SK-N-SH (cell line): ENCODE measurements around the gene VPS33B.
A peak's percentile ranks its signal among the peaks of the same experiment; 100 is the strongest.

ENCODE experiments used
- FOSL2 ChIP-seq: IDR thresholded peaks from 2 replicates; pipeline ENCODE4 v1.4.0; 2012; ENCODE audit warnings: low read depth, mild to moderate bottlenecking, moderate library complexity, borderline replicate concordance
- JUND ChIP-seq: IDR thresholded peaks from 2 replicates; pipeline ENCODE4 v1.4.0; 2012
- MXI1 ChIP-seq: IDR thresholded peaks from 2 replicates; pipeline ENCODE4 v1.6.1; 2012; ENCODE audit warnings: mild to moderate bottlenecking, low read depth, low read length, improper control_type of control experiment
- POLR2AphosphoS5 ChIP-seq: IDR thresholded peaks from 2 replicates; pipeline ENCODE4 v1.6.1; 2012; ENCODE audit warnings: low read depth, low read length
- RFX5 ChIP-seq: IDR thresholded peaks from 2 replicates; pipeline ENCODE4 v1.6.1; 2012; ENCODE audit warnings: mild to moderate bottlenecking, improper control_type of control experiment, low read length
- RXRA ChIP-seq: IDR thresholded peaks from 2 replicates; pipeline ENCODE4 v1.4.0; 2012; ENCODE audit warnings: low read depth, mild to moderate bottlenecking, borderline replicate concordance
- TAF1 ChIP-seq: IDR thresholded peaks from 2 replicates; pipeline ENCODE4 v1.6.1; 2012; ENCODE audit warnings: low read depth, mild to moderate bottlenecking, low read length, moderate library complexity, borderline replicate concordance
- TCF12 ChIP-seq: IDR thresholded peaks from 2 replicates; pipeline ENCODE4 v1.4.0; 2012
- YY1 ChIP-seq: IDR thresholded peaks from 2 replicates; pipeline ENCODE4 v1.4.0; 2012; ENCODE audit warnings: low read depth, mild to moderate bottlenecking
- TF ChIP-seq, protein P1 (sequence below): IDR thresholded peaks from 2 replicates; pipeline ENCODE4 v1.4.0; 2012; ENCODE audit warnings: low read depth
- TF ChIP-seq, protein P2 (sequence below): fragments of 200-600 bp; sonication (generic); IDR thresholded peaks from 2 replicates; pipeline ENCODE4 v1.6.1; 2017; ENCODE audit warnings: antibody characterized with exemption, mild to moderate bottlenecking, moderate library complexity

DNA sequence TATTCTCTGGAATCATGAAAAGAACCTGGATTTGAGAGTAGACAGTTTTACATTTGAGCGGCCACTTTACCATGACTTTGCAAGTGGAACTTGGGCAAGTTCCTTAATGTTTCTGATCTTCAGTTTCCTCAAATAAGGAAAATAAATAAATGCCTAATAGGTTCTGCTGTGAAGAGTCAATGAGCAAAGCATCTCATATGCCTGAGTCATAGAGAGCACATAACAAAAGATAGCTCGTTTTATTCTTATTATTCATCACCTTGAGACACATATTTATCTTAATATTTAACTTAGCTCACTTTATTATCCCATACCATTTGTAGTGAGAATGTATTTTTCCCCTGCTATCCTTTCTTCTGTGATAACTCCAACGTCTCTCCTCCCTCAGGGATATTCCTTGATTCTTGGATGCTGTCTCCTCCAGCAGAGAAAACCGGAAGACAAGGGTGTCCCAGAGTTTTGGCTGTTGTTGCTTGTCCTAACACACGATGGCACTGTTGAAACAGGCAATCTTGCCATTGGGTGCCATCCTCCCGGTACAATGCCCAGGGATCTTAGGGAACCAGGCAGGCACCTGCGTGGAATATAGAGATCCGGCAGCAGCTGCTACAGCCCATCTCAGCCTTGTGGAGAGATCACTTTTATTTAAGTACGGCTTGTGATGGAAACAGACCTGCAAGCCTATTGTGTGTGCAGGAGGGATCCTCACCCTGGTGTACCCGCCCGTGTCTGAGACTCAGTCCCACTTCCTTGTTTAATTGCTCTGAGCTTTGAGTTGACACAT, 33.3 kb upstream of the VPS33B start:
- TF ChIP-seq, protein P1, sequence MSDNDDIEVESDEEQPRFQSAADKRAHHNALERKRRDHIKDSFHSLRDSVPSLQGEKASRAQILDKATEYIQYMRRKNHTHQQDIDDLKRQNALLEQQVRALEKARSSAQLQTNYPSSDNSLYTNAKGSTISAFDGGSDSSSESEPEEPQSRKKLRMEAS, result no peak
- TF ChIP-seq, protein P2, sequence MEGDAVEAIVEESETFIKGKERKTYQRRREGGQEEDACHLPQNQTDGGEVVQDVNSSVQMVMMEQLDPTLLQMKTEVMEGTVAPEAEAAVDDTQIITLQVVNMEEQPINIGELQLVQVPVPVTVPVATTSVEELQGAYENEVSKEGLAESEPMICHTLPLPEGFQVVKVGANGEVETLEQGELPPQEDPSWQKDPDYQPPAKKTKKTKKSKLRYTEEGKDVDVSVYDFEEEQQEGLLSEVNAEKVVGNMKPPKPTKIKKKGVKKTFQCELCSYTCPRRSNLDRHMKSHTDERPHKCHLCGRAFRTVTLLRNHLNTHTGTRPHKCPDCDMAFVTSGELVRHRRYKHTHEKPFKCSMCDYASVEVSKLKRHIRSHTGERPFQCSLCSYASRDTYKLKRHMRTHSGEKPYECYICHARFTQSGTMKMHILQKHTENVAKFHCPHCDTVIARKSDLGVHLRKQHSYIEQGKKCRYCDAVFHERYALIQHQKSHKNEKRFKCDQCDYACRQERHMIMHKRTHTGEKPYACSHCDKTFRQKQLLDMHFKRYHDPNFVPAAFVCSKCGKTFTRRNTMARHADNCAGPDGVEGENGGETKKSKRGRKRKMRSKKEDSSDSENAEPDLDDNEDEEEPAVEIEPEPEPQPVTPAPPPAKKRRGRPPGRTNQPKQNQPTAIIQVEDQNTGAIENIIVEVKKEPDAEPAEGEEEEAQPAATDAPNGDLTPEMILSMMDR, result peak; percentile 78
- TF ChIP-seq FOSL2, result no peak
- TF ChIP-seq MXI1, result no peak
- no peak for TF ChIP-seq TCF12
- no peak for TF ChIP-seq POLR2AphosphoS5
- no peak for TF ChIP-seq JUND
- TF ChIP-seq YY1, result no peak
- no peak for TF ChIP-seq RFX5
- TF ChIP-seq TAF1, result no peak
- no peak for TF ChIP-seq RXRA
